Ovary (tissue), 3 donors: ENCODE results near the gene RGS1.
"Not testable (repeated sequence)": the region's sequence is repeated elsewhere in the genome, so short reads cannot be mapped to it uniquely, and the experiment has no call there.

ENCODE experiments used
- CTCF ChIP-seq, 3 donors: fragments of 450-650 bp in 2 of 3; fragments of 200-600 bp in 1 of 3; IDR thresholded peaks; one replicate each; pipeline versions ENCODE4 v1.5.1 to v1.8.0; 2016 to 2022; ENCODE audit warnings: antibody characterized with exemption in 3 of 3, mild to moderate bottlenecking in 1 of 3
- POLR2A ChIP-seq: fragments of 450-650 bp; IDR thresholded peaks from one replicate; pipeline ENCODE4 v1.6.1; 2017; ENCODE audit warnings: antibody characterized with exemption, mild to moderate bottlenecking, moderate library complexity
- donor health status: DM: no; HTN: no; CAD: no.

- TF ChIP-seq CTCF (IDR thresholded peaks at IDR 0.05); POLR2A: not testable (repeated sequence)
Measured at GRCh38 chr1:192531037-192531703, 44.4 kb upstream of the RGS1 start.
